ENCODE data around the gene PAK3.
A peak's percentile ranks its signal among the peaks of the same experiment; 100 is the strongest.

The PAK3 gene

GRCh38 chrX:111164728-111165127 is 68.7 kb downstream of the PAK3 start:
- in situ Hi-C loops (cut with HindIII; ENCODE audit: low pct_unique_long_range_greater_than_20kb, low sequenced_read_pairs), result no loop called here
- DNase-seq (ENCODE audit: low read depth in 1 of 2, low spot score in 1 of 2), result peak in 1 of 2 experiments; percentile 0
- no peak for TF ChIP-seq JUND (IDR thresholded peaks at IDR 0.05; ENCODE audit: low read depth)

- no peak for TF ChIP-seq JUND (IDR thresholded peaks at IDR 0.05; ENCODE audit: low read depth)
- in situ Hi-C loops (cut with HindIII; ENCODE audit: low pct_unique_long_range_greater_than_20kb, low sequenced_read_pairs), result no loop called here
- DNase-seq (ENCODE audit: low read depth in 1 of 2, low spot score in 1 of 2), result no peak
Observed at GRCh38 chrX:111165902-111166301, 69.9 kb downstream of the PAK3 start.

GRCh38 chrX:111167334-111167733 is 71.3 kb downstream of the PAK3 start:
- no peak for TF ChIP-seq JUND (IDR thresholded peaks at IDR 0.05; ENCODE audit: low read depth)
- in situ Hi-C loops (cut with HindIII; ENCODE audit: low pct_unique_long_range_greater_than_20kb, low sequenced_read_pairs), result no loop called here
- no peak for DNase-seq (ENCODE audit: low read depth in 1 of 2, low spot score in 1 of 2)

GRCh38 chrX:111168314-111168713 is 72.3 kb downstream of the PAK3 start:
- no peak for TF ChIP-seq JUND (IDR thresholded peaks at IDR 0.05; ENCODE audit: low read depth)
- DNase-seq (ENCODE audit: low read depth in 1 of 2, low spot score in 1 of 2), result peak in 1 of 2 experiments; percentile 32
- in situ Hi-C loops (cut with HindIII; ENCODE audit: low pct_unique_long_range_greater_than_20kb, low sequenced_read_pairs), result no loop called here

GRCh38 chrX:111169141-111169540 is 73.2 kb downstream of the PAK3 start:
- TF ChIP-seq JUND (IDR thresholded peaks at IDR 0.05; ENCODE audit: low read depth), result no peak
- in situ Hi-C loops (cut with HindIII; ENCODE audit: low pct_unique_long_range_greater_than_20kb, low sequenced_read_pairs), result no loop called here
- no peak for DNase-seq (ENCODE audit: low read depth in 1 of 2, low spot score in 1 of 2)

- in situ Hi-C loops (cut with HindIII; ENCODE audit: low pct_unique_long_range_greater_than_20kb, low sequenced_read_pairs), result no loop called here
- DNase-seq (ENCODE audit: low read depth in 1 of 2, low spot score in 1 of 2), result no peak
- no peak for TF ChIP-seq JUND (IDR thresholded peaks at IDR 0.05; ENCODE audit: low read depth)
Observed at GRCh38 chrX:111170017-111170416, 74.0 kb downstream of the PAK3 start.

GRCh38 chrX:111180750-111181240 is 84.8 kb downstream of the PAK3 start:
- TF ChIP-seq JUND (IDR thresholded peaks at IDR 0.05; ENCODE audit: low read depth), result no peak
- in situ Hi-C loops (cut with HindIII; ENCODE audit: low pct_unique_long_range_greater_than_20kb, low sequenced_read_pairs), result no loop called here

GRCh38 chrX:111181951-111182350 is 86.0 kb downstream of the PAK3 start:
- no peak for DNase-seq (ENCODE audit: low read depth in 1 of 2, low spot score in 1 of 2)
- in situ Hi-C loops (cut with HindIII; ENCODE audit: low pct_unique_long_range_greater_than_20kb, low sequenced_read_pairs), result no loop called here
- no peak for TF ChIP-seq JUND (IDR thresholded peaks at IDR 0.05; ENCODE audit: low read depth)

More at GRCh38 chrX:111180750-111181240, 84.8 kb downstream of the PAK3 start:
- DNase-seq (ENCODE audit: low read depth in 1 of 2, low spot score in 1 of 2), result no peak

GRCh38 chrX:111182997-111183396 is 87.0 kb downstream of the PAK3 start:
- no peak for DNase-seq (ENCODE audit: low read depth in 1 of 2, low spot score in 1 of 2)
- TF ChIP-seq JUND (IDR thresholded peaks at IDR 0.05; ENCODE audit: low read depth), result no peak
- in situ Hi-C loops (cut with HindIII; ENCODE audit: low pct_unique_long_range_greater_than_20kb, low sequenced_read_pairs), result no loop called here

GRCh38 chrX:111191598-111191997 is 95.6 kb downstream of the PAK3 start:
- no peak for TF ChIP-seq JUND (IDR thresholded peaks at IDR 0.05; ENCODE audit: low read depth)
- in situ Hi-C loops (cut with HindIII; ENCODE audit: low pct_unique_long_range_greater_than_20kb, low sequenced_read_pairs), result no loop called here
- DNase-seq (ENCODE audit: low read depth in 1 of 2, low spot score in 1 of 2), result no peak

GRCh38 chrX:111199505-111199904 is 103.5 kb downstream of the PAK3 start:
- in situ Hi-C loops (cut with HindIII; ENCODE audit: low pct_unique_long_range_greater_than_20kb, low sequenced_read_pairs), result no loop called here
- DNase-seq (ENCODE audit: low read depth in 1 of 2, low spot score in 1 of 2), result no peak
- no peak for TF ChIP-seq JUND (IDR thresholded peaks at IDR 0.05; ENCODE audit: low read depth)

GRCh38 chrX:111200327-111200726 is 104.3 kb downstream of the PAK3 start:
- in situ Hi-C loops (cut with HindIII; ENCODE audit: low pct_unique_long_range_greater_than_20kb, low sequenced_read_pairs), result no loop called here
- no peak for TF ChIP-seq JUND (IDR thresholded peaks at IDR 0.05; ENCODE audit: low read depth)
- no peak for DNase-seq (ENCODE audit: low read depth in 1 of 2, low spot score in 1 of 2)

GRCh38 chrX:111207851-111208250 is 111.9 kb downstream of the PAK3 start:
- in situ Hi-C loops (cut with HindIII; ENCODE audit: low pct_unique_long_range_greater_than_20kb, low sequenced_read_pairs), result no loop called here
- no peak for TF ChIP-seq JUND (IDR thresholded peaks at IDR 0.05; ENCODE audit: low read depth)
- DNase-seq (ENCODE audit: low read depth in 1 of 2, low spot score in 1 of 2), result no peak

GRCh38 chrX:111216293-111216801 is 120.4 kb downstream of the PAK3 start:
- no peak for TF ChIP-seq JUND (IDR thresholded peaks at IDR 0.05; ENCODE audit: low read depth)
- in situ Hi-C loops (cut with HindIII; ENCODE audit: low pct_unique_long_range_greater_than_20kb, low sequenced_read_pairs), result no loop called here

More at GRCh38 chrX:111216293-111216801, 120.4 kb downstream of the PAK3 start:
- no peak for DNase-seq (ENCODE audit: low read depth in 1 of 2, low spot score in 1 of 2)

Measured in T47D (cell line).